HepG2 (cell line): Measurements from ENCODE around the gene ARAP1. TPM values are rescaled to one million over a fixed set of nuclear protein-coding genes. Genes with fewer than 3 reads are reported as not detected.

Experiments
- ARID3A ChIP-seq: IDR thresholded peaks from 2 replicates; pipeline ENCODE4 v1.6.1; 2012; ENCODE audit warnings: low read depth, low read length, improper control_type of control experiment
- EEA1 ChIP-seq: sonication (generic); formaldehyde crosslinking; IDR thresholded peaks from 2 replicates; pipeline ENCODE4 v1.5.1; 2020; ENCODE audit warnings: mild to moderate bottlenecking, missing genetic modification reagents, borderline replicate concordance
- JUND ChIP-seq: sonication (generic); formaldehyde crosslinking; IDR thresholded peaks from 2 replicates; pipeline ENCODE4 v1.8.0; 2022; ENCODE audit warnings: mild to moderate bottlenecking, missing genetic modification reagents
- MYC ChIP-seq: sonication (generic); formaldehyde crosslinking; IDR thresholded peaks from 2 replicates; pipeline ENCODE4 v1.9.0; 2021; ENCODE audit warnings: missing genetic modification reagents, borderline replicate concordance
- NCOA1 ChIP-seq: sonication (generic); formaldehyde crosslinking; IDR thresholded peaks from 2 replicates; pipeline ENCODE4 v1.9.0; 2021; ENCODE audit warnings: missing genetic modification reagents
- NFYC ChIP-seq: IDR thresholded peaks from 2 replicates; pipeline ENCODE4 v1.6.1; 2016; ENCODE audit warnings: missing genetic modification reagents, missing compliant biosample characterization
- NR0B2 ChIP-seq: sonication (generic); formaldehyde crosslinking; IDR thresholded peaks from 2 replicates; pipeline ENCODE4 v1.4.0; 2020; ENCODE audit warnings: mild to moderate bottlenecking, missing genetic modification reagents
- RXRA ChIP-seq: sonication (generic); formaldehyde crosslinking; IDR thresholded peaks from 2 replicates; pipeline ENCODE4 v1.5.1; 2020; ENCODE audit warnings: missing genetic modification reagents
- SAP130 ChIP-seq: IDR thresholded peaks from 2 replicates; pipeline ENCODE4 v1.6.1; 2016; ENCODE audit warnings: low read depth
- SATB2 ChIP-seq: sonication (generic); formaldehyde crosslinking; IDR thresholded peaks from 2 replicates; pipeline ENCODE4 v1.5.0; 2020; ENCODE audit warnings: missing genetic modification reagents
- ZBTB21 ChIP-seq: sonication (generic); formaldehyde crosslinking; IDR thresholded peaks from 2 replicates; pipeline ENCODE4 v1.4.0; 2020; ENCODE audit warnings: missing genetic modification reagents
- ZBTB7B ChIP-seq: sonication (generic); formaldehyde crosslinking; IDR thresholded peaks from 2 replicates; pipeline ENCODE4 v1.4.0; 2020; ENCODE audit warnings: missing genetic modification reagents
- ZEB1 ChIP-seq: IDR thresholded peaks from 2 replicates; pipeline ENCODE4 v1.6.1; 2012; ENCODE audit warnings: mild to moderate bottlenecking, low read depth, inconsistent platforms; ENCODE audit not compliant: insufficient replicate concordance
- ZKSCAN5 ChIP-seq: sonication (generic); formaldehyde crosslinking; IDR thresholded peaks from 2 replicates; pipeline ENCODE4 v1.5.1; 2020; ENCODE audit warnings: mild to moderate bottlenecking, missing genetic modification reagents
- ZNF142 ChIP-seq: sonication (generic); formaldehyde crosslinking; IDR thresholded peaks from 2 replicates; pipeline ENCODE4 v1.4.0; 2020; ENCODE audit warnings: missing genetic modification reagents
- ZNF225 ChIP-seq: sonication (generic); formaldehyde crosslinking; IDR thresholded peaks from 2 replicates; pipeline ENCODE4 v1.4.0; 2020; ENCODE audit warnings: mild to moderate bottlenecking, missing genetic modification reagents
- ZNF251 ChIP-seq: sonication (generic); formaldehyde crosslinking; IDR thresholded peaks from 2 replicates; pipeline ENCODE4 v1.9.0; 2021; ENCODE audit warnings: mild to moderate bottlenecking, missing genetic modification reagents
- ZNF484 ChIP-seq: sonication (generic); formaldehyde crosslinking; IDR thresholded peaks from 2 replicates; pipeline ENCODE4 v1.5.1; 2020; ENCODE audit warnings: mild to moderate bottlenecking, low read depth, missing genetic modification reagents, borderline replicate concordance
- ZNF737 ChIP-seq: sonication (generic); formaldehyde crosslinking; IDR thresholded peaks from 2 replicates; pipeline ENCODE4 v1.5.0; 2020; ENCODE audit warnings: missing genetic modification reagents, mild to moderate bottlenecking, borderline replicate concordance
- ZNF747 ChIP-seq: sonication (generic); formaldehyde crosslinking; IDR thresholded peaks from 2 replicates; pipeline ENCODE4 v1.8.1; 2023; ENCODE audit warnings: missing genetic modification reagents, mild to moderate bottlenecking, borderline replicate concordance
- ZNF749 ChIP-seq: sonication (generic); formaldehyde crosslinking; IDR thresholded peaks from 2 replicates; pipeline ENCODE4 v1.8.0; 2022; ENCODE audit warnings: mild to moderate bottlenecking, missing genetic modification reagents, moderate library complexity, borderline replicate concordance
- polyA plus RNA-seq, 8 experiments: library from polyadenylated mRNA; depleted of rRNA in 3 of 8; stranded (reverse) in 7 of 8; unstranded in 1 of 8; fragments of >200 nt; fragmentation: Illumina TruSeq in 4 of 8; extraction: Trizol in 4 of 8; gene quantifications; 2 replicates each; pipeline versions ENCODE4 v1.2.1 to v1.2.3, GENCODE V29; 2011 to 2016; ENCODE audit warnings: low read depth in 4 of 8, missing spikeins in 1 of 8, mixed read lengths in 1 of 8; ENCODE audit not compliant: insufficient read depth in 1 of 8
- total RNA-seq, 5 experiments: library from RNA; depleted of rRNA; stranded (reverse); fragments of >200 nt; fragmentation: Illumina TruSeq; extraction: Trizol; gene quantifications; 2 replicates each; pipeline ENCODE4 v1.2.3, GENCODE V29; 2016; ENCODE audit warnings: low read depth in 1 of 5

Gene ARAP1
- total and polyA plus RNA-seq, 2 of the 13 experiments (the other 11 are each of a cell fraction or from before 2014, with no cell fraction given) = 43.2 to 55.5 TPM

- peak; percentile 68; the same call in 1 of the 2 replicates for TF ChIP-seq MYC (CRISPR knock-in tag)
- TF ChIP-seq JUND (CRISPR knock-in tag) = 0 out of 2 replicates have a peak, but pooled peaks have one; percentile 23
- TF ChIP-seq NFYC (CRISPR knock-in tag) = no peak; the same call in 1 of the 2 replicates
- no peak for TF ChIP-seq ZBTB21 (CRISPR knock-in tag)
- TF ChIP-seq ZNF747 (CRISPR knock-in tag) = peak; percentile 88
- no peak for TF ChIP-seq ZNF251 (CRISPR knock-in tag)
- TF ChIP-seq ZNF737 (CRISPR knock-in tag) = no peak
- peak; percentile 63; the same call in 1 of the 2 replicates for TF ChIP-seq ZNF225 (CRISPR knock-in tag)
- TF ChIP-seq NR0B2 (CRISPR knock-in tag) = no peak
- peak; percentile 84 for TF ChIP-seq SAP130 (CRISPR knock-in tag)
- no peak; the same call in 1 of the 2 replicates for TF ChIP-seq ZKSCAN5
- TF ChIP-seq RXRA (CRISPR knock-in tag) = 0 out of 2 replicates have a peak, but pooled peaks have one; percentile 80
- peak; percentile 74 for TF ChIP-seq ZBTB7B (CRISPR knock-in tag)
- TF ChIP-seq ZNF484 (CRISPR knock-in tag) = no peak
- TF ChIP-seq SATB2 (CRISPR knock-in tag) = no peak
- no peak; the same call in 1 of the 2 replicates for TF ChIP-seq ARID3A
- TF ChIP-seq NCOA1 (CRISPR knock-in tag) = no peak
- peak; percentile 22 for TF ChIP-seq ZEB1
- no peak for TF ChIP-seq EEA1
- TF ChIP-seq ZNF142 (CRISPR knock-in tag) = peak; percentile 28; the same call in 1 of the 2 replicates
- no peak for TF ChIP-seq ZNF749
Observed at GRCh38 chr11:72793425-72794367, 41.5 kb upstream of the ARAP1 start, which contains the start of gene STARD10 (continued).
